Muscle of leg (tissue), 16 donors: Measurements from ENCODE around the gene PROZ. TPM values are rescaled to one million over a fixed set of nuclear protein-coding genes. Genes with fewer than 3 reads are reported as not detected.
"Not testable (repeated sequence)": the region's sequence is repeated elsewhere in the genome, so short reads cannot be mapped to it uniquely, and the experiment has no call there.

Experiments used
- DNase-seq: peaks from one replicate; pipeline ENCODE4 v3.0.0; 2013
- H3K27ac ChIP-seq: one replicate; pipeline ENCODE4 v1.5.1; 2013; ENCODE audit warnings: mild to moderate bottlenecking, low read length, control low read depth
- H3K27me3 ChIP-seq: one replicate; pipeline ENCODE4 v1.6.1; 2013; ENCODE audit warnings: low read length; ENCODE audit not compliant: control insufficient read depth, insufficient read depth
- H3K36me3 ChIP-seq: one replicate; pipeline ENCODE4 v1.6.1; 2013; ENCODE audit warnings: low read length; ENCODE audit not compliant: control insufficient read depth, insufficient read depth
- H3K4me1 ChIP-seq: one replicate; pipeline ENCODE4 v1.6.1; 2013; ENCODE audit warnings: low read length; ENCODE audit not compliant: control insufficient read depth, insufficient read depth
- H3K4me3 ChIP-seq: one replicate; pipeline ENCODE4 v1.5.1; 2013; ENCODE audit warnings: low read length, control low read depth
- H3K9me3 ChIP-seq: replicated peaks from 2 replicates; pipeline ENCODE4 v1.6.1; 2013; ENCODE audit warnings: low read depth, low read length; ENCODE audit not compliant: control insufficient read depth
- WGBS: methylation state at CpG from one replicate; pipeline ENCODE4 v1.1.5; 2013; ENCODE audit warnings: missing lambda C conversion rate; ENCODE audit not compliant: insufficient coverage; 5-methylcytosine and 5-hydroxymethylcytosine counted together
- long read RNA-seq, 11 donors: transcript quantifications; one replicate each; lab custom pipeline, GENCODE V29; 2026
- polyA plus RNA-seq, 8 donors: library from polyadenylated mRNA; unstranded; fragments of 120-200 nt; gene quantifications; one replicate each; pipeline versions ENCODE4 v1.2.1 to v1.2.3, GENCODE V29; 2013; ENCODE audit warnings: inconsistent platforms in 1 of 8, low replicate concordance in 1 of 8; ENCODE audit not compliant: insufficient read length in 8 of 8, insufficient read depth in 1 of 8
- total RNA-seq: library from RNA; stranded (reverse); fragments of 120-200 nt; gene quantifications from one replicate; pipeline ENCODE4 v1.2.4, GENCODE V29; 2013

The PROZ gene, protein sequence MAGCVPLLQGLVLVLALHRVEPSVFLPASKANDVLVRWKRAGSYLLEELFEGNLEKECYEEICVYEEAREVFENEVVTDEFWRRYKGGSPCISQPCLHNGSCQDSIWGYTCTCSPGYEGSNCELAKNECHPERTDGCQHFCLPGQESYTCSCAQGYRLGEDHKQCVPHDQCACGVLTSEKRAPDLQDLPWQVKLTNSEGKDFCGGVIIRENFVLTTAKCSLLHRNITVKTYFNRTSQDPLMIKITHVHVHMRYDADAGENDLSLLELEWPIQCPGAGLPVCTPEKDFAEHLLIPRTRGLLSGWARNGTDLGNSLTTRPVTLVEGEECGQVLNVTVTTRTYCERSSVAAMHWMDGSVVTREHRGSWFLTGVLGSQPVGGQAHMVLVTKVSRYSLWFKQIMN
- not detected for total RNA-seq
- polyA plus RNA-seq, result under 1 TPM in 6 of 8 donors, not detected in 2; 0.08 to 0.28 (median 0.15) TPM
- long read RNA-seq, donor 1, result 0 reads
- long read RNA-seq, donor 2, result 0 reads
- long read RNA-seq, donor 3, result 0 reads
- long read RNA-seq, donor 4, result 0 reads
- long read RNA-seq, donor 5, result 0 reads
- long read RNA-seq, donor 6, result 0 reads
- long read RNA-seq, donor 7, result 0 reads
- long read RNA-seq, donor 8, result 0 reads
- long read RNA-seq, donor 9, result 0 reads
- long read RNA-seq, donor 10, result 0 reads
- long read RNA-seq, donor 11, result 0 reads

DNA sequence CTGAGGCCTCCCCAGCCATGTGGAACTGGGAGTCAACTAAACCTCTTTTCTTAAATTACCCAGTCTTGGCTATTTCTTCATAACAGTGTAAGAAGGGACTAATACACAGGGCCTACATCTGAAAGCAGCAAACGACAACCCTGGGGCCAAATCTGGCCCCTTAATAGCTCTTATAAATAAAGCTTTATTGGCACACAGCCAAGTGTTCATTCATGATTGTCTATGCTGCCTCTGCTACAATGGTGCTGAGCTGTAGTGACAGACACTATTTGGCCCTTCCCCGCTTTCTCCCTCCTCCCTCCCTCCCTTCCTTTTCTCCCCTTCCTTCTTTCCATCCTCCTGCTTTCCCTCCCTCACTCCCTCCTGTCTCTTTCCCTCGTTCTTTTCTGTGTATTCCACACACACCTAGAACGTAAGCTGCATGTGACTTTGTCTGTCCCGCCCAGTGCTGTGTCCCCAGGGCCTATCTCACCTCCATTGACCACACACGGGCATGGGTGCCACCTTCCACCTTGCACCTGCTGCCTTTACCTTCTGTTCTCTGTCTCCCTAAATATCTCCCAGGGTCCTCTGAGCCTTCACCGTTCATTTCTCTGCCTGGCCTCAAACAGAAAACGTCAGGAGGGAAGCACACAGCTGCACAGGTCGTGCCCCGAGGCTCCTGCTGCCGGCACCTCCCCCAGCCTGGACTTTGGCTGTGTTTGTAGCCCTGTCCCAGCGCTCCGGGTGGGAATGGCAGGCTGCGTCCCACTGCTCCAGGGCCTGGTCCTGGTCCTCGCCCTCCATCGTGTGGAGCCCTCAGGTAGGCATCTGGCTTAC lies at the start of gene PROZ:
Gene PROZ, plus strand, starts transcription at position 720 of the 819 bp plus-strand sequence. Its CDS starts 13 bp downstream, at position 733.
- Histone ChIP-seq H3K4me3 (no peak within 1 kb of the TSS), H3K27ac (no peak within 1 kb of the TSS), H3K4me1 (peaks cover 16% of the 10 kb centered on the region), H3K9me3 (no peaks in the 10 kb centered on the region), H3K36me3 (no peaks in the 10 kb centered on the region), H3K27me3 (peaks cover 17% of the 10 kb centered on the region)
- DNase-seq, result no peak
- WGBS, result 39% methylated on average over 15 of the region's 16 CpGs

GRCh38 chr13:113109151-113110047 lies 49.0 kb upstream of the PROZ start:
- H3K27ac ChIP-seq, result no peak overlapping the region
- peaks cover 36% of the 10 kb centered on the region for H3K27me3 ChIP-seq
- WGBS, result 16% methylated on average over 65 of the region's 73 CpGs
- peak; percentile 80 for DNase-seq
- H3K9me3 ChIP-seq, result no peaks in the 10 kb centered on the region
- H3K36me3 ChIP-seq, result no peaks in the 10 kb centered on the region
- peaks cover 16% of the 10 kb centered on the region for H3K4me1 ChIP-seq
- H3K4me3 ChIP-seq, result no peak overlapping the region

DNA sequence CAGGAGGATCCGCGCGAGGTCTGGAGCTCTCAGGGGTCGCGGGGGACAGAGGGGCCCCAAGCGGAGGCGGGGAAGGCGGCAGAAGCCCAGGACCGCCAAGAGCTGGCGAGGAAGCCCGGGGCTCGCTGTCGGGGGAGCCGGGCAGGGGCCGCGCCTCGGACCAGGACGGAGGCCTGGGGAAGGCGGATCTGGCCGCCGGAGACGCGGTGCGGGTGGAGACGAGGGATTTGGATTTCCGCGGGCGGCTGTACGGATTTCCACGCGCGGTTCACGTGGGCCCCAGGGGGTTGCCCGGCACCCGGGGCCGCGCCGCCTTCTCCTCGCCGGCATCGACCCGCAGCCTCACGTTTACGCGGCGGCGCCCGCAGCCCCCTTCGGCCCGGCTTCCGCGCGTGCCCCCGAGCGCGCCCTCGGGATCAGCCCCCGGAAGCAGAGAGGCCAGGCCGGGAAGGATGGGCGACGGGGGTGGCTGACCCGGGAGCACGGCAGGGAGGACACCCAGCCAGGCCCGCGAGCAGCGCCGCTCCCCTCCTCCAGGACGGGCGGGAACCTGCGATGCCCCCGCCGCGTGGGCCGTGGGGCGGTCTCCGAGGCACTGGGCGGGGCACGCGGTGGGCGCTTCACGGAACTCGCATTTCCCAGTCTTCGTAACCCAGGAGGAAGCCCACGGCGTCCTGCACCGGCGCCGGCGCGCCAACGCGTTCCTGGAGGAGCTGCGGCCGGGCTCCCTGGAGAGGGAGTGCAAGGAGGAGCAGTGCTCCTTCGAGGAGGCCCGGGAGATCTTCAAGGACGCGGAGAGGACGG lies 48.2 kb upstream of the PROZ start:
- no peaks in the 10 kb centered on the region for H3K9me3 ChIP-seq
- no peak for DNase-seq
- H3K27me3 ChIP-seq, result peaks cover 37% of the 10 kb centered on the region
- WGBS, result under 1% methylated on average over 98 of the region's 99 CpGs
- no peaks in the 10 kb centered on the region for H3K36me3 ChIP-seq
- H3K4me1 ChIP-seq, result peaks cover 13% of the 10 kb centered on the region
- no peak overlapping the region for H3K27ac ChIP-seq
- peak overlapping the region; percentile 36 for H3K4me3 ChIP-seq

- peaks cover 13% of the 10 kb centered on the region for H3K4me1 ChIP-seq
- H3K27me3 ChIP-seq, result peaks cover 38% of the 10 kb centered on the region
- peak overlapping the region; percentile 36 for H3K4me3 ChIP-seq
- DNase-seq, result no peak
- WGBS, result 9% methylated on average over 45 of the region's 49 CpGs
- H3K9me3 ChIP-seq, result no peaks in the 10 kb centered on the region
- H3K36me3 ChIP-seq, result no peaks in the 10 kb centered on the region
- no peak overlapping the region for H3K27ac ChIP-seq
These were observed 47.6 kb upstream of the PROZ start for GRCh38 chr13:113110852-113111315.

DNA sequence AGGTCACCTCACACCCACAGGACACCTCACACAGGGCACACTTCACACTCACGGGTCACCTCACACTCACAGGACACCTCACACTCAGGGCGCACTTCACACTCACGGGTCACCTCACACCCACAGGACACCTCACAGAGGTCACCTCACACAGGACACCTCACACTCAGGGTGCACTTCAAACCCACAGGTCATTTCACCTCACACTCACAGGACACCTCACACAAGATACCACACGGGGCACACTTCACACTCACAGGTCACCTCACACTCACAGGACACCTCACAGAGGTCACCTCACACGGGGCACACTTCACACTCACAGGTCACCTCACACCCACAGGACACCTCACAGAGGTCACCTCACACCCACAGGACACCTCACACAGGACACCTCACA lies 46.6 kb upstream of the PROZ start:
- H3K4me1 ChIP-seq, result peaks cover 13% of the 10 kb centered on the region
- not testable (repeated sequence) for H3K9me3 ChIP-seq, H3K4me3 ChIP-seq, H3K36me3 ChIP-seq, DNase-seq, H3K27ac ChIP-seq
- peaks cover 43% of the 10 kb centered on the region for H3K27me3 ChIP-seq
- 86% methylated on average over 5 of the region's 5 CpGs for WGBS

DNA sequence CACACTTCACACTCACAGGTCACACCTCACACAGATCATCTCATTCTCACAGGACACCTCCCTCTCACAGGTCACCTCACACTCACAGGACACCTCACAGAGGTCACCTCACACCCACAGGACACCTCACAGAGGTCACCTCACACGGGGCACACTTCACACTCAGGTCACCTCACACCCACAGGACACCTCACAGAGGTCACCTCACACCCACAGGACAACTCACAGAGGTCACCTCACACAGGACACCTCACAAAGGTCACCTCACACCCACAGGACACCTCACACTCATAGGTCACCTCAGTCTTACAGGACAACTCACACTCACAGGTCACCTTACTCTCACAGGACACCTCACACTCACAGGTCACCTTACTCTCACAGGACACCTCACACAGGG lies 46.0 kb upstream of the PROZ start:
- DNase-seq, H3K4me3 ChIP-seq, H3K27ac ChIP-seq, H3K36me3 ChIP-seq, H3K9me3 ChIP-seq: not testable (repeated sequence)
- peaks cover 45% of the 10 kb centered on the region for H3K27me3 ChIP-seq
- WGBS, result 80% methylated on average over 1 of the region's 1 CpG
- H3K4me1 ChIP-seq, result peaks cover 13% of the 10 kb centered on the region

DNA sequence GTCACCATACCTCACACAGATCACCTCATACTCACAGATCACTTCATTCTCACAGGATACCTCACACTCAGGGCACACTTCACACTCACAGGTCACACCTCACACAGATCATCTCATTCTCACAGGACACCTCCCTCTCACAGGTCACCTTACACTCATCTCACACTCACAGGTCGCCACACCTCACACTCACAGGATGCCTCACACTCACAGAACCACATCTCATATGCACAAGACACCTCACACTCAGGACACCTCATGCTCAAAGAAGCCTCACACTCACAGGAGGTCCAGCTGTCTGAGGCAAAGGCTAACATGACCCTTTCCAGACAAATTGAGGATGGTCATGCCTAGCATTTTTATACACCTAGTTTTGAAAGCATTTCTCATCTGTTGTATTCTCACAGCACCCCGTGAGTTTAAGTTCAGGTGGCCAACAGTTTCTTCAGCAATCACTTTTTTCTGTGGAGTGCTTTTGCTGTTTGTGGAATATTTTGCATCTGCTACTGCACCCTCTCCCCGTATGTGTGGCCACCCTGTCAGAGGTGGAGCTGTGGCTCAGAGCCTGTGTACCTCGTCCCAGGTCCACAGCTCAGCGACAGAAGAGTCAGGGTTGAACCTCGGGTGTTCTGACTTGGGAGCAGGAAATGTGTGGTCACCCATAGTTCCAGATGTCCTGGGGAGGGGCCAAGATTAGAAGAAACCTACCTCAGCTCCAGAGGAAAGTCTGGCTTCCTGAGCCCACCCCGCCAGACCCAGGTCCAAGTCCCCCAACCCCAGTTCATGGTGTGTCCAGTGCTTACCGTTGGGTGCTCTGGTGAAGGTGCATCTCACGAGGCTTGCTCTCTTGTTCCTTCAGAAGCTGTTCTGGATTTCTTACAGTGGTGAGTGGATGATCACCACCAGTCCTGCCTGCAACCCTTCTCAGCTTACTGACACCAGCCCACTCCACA lies 45.3 kb upstream of the PROZ start:
- no peaks in the 10 kb centered on the region for H3K9me3 ChIP-seq
- 33% methylated on average over 1 of the region's 9 CpGs for WGBS
- H3K36me3 ChIP-seq, result no peaks in the 10 kb centered on the region
- H3K4me1 ChIP-seq, result peaks cover 13% of the 10 kb centered on the region
- no peak for DNase-seq
- no peak overlapping the region for H3K27ac ChIP-seq
- no peak overlapping the region for H3K4me3 ChIP-seq
- peaks cover 46% of the 10 kb centered on the region for H3K27me3 ChIP-seq

DNA sequence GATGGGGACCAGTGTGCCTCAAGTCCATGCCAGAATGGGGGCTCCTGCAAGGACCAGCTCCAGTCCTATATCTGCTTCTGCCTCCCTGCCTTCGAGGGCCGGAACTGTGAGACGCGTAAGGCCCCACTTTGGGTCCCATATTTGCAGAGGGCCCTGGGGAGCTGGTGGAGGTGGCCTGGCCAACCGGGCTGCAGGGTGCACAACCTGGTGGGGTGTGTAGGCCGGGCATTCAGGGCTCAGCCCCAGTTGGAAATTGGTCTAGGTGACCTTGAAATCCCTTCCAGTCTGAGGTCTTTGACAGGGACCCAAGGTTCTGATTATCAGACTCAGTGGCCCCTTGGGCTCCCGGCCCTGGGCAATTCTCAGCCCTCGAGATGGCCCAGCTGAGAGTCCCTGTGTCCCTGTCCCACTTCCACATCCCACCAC lies 44.6 kb upstream of the PROZ start:
- no peaks in the 10 kb centered on the region for H3K36me3 ChIP-seq
- peaks cover 47% of the 10 kb centered on the region for H3K27me3 ChIP-seq
- H3K27ac ChIP-seq, result no peak overlapping the region
- peaks cover 13% of the 10 kb centered on the region for H3K4me1 ChIP-seq
- H3K4me3 ChIP-seq, result no peak overlapping the region
- no peaks in the 10 kb centered on the region for H3K9me3 ChIP-seq
- WGBS, result 92% methylated on average over 6 of the region's 8 CpGs
- DNase-seq, result no peak
